Psoas muscle (tissue), 8 donors: ENCODE results near the gene HES2. TPM values are rescaled to one million over a fixed set of nuclear protein-coding genes. Genes with fewer than 3 reads are reported as not detected.

Experiments
- ATAC-seq, 4 donors: fragments of 200-7000 bp; cut with Tn5 transposase; one replicate each; pipeline ENCODE4 v1.9.1; 2020; ENCODE audit warnings: moderate library complexity in 3 of 4, mild to moderate bottlenecking in 2 of 4
- DNase-seq, 2 donors: peaks; one replicate each; pipeline ENCODE4 v3.0.0-alpha.2; 2020
- H3K27ac ChIP-seq: fragments of 200-600 bp; one replicate; pipeline ENCODE4 v1.8.0; 2022
- H3K27me3 ChIP-seq, 3 donors: fragments of 200-600 bp in 1 of 3; one replicate each; pipeline versions ENCODE4 v1.6.1 to v1.8.0; 2013 to 2022; ENCODE audit warnings: low read length in 2 of 3, mild to moderate bottlenecking in 2 of 3, moderate library complexity in 1 of 3; ENCODE audit not compliant: insufficient read depth in 3 of 3
- H3K36me3 ChIP-seq, 2 donors: fragments of 200-600 bp in 1 of 2; one replicate each; pipeline versions ENCODE4 v1.6.1 to v1.8.0; 2013 to 2022; ENCODE audit warnings: low read depth in 1 of 2, mild to moderate bottlenecking in 1 of 2, moderate library complexity in 1 of 2; ENCODE audit not compliant: insufficient read depth in 1 of 2
- H3K4me1 ChIP-seq: fragments of 200-600 bp; one replicate; pipeline ENCODE4 v1.8.0; 2022
- H3K4me3 ChIP-seq: fragments of 200-600 bp; one replicate; pipeline ENCODE4 v1.8.0; 2022; ENCODE audit warnings: mild to moderate bottlenecking
- H3K9me3 ChIP-seq: fragments of 200-600 bp; one replicate; pipeline ENCODE4 v1.8.0; 2022
- CTCF ChIP-seq: fragments of 200-600 bp; IDR thresholded peaks from one replicate; pipeline ENCODE4 v1.8.0; 2022; ENCODE audit warnings: antibody characterized with exemption
- WGBS, 3 donors: extraction: QIAGEN DNeasy Blood & Tissue Kit; methylation state at CpG; one replicate each; pipeline versions ENCODE4 v1.1.6 to v1.1.7; 2013; 5-methylcytosine and 5-hydroxymethylcytosine counted together
- intact Hi-C, 2 donors: fragments of 100-400 bp; cut with DNase I; formaldehyde crosslinking; loops; one replicate each; pipeline versions ENCODE4 v1.11.0 to v1.14.2; 2022
- polyA plus RNA-seq, 3 donors: library from polyadenylated mRNA; stranded (reverse); fragments of 200-250 nt; gene quantifications; one replicate each; pipeline ENCODE4 v1.2.3, GENCODE V29; 2013
- total RNA-seq, 4 donors: library from RNA; stranded (reverse); fragmentation: NEBNext Ultra II Directional in 2 of 4; extraction: Animal tissue kit (Norgen Biotek cat#: 25700) in 2 of 4; gene quantifications; one replicate each; pipeline versions ENCODE4 v1.2.1 to v1.2.4, GENCODE V29; 2021 to 2023
- donor health status: healthy with polysubstance abuse.
- donor health status: DM: no; HTN: no; CAD: no; lungs with moderate emphysema.
- donor health status: Bipolar disorder and iron deficiency.
- donor health status: healthy.
- donor health status: DM: yes; HTN: yes; CAD: no.
- donor health status: DM: no; HTN: no; CAD: no.
- donor health status: DM: no; HTN: no; CAD: no.
- donor health status: DM: yes; HTN: yes; CAD: no.

The HES2 gene
- total and polyA plus RNA-seq, 7 donors, result 0.06 to 0.13 TPM; not detected in 5

DNA sequence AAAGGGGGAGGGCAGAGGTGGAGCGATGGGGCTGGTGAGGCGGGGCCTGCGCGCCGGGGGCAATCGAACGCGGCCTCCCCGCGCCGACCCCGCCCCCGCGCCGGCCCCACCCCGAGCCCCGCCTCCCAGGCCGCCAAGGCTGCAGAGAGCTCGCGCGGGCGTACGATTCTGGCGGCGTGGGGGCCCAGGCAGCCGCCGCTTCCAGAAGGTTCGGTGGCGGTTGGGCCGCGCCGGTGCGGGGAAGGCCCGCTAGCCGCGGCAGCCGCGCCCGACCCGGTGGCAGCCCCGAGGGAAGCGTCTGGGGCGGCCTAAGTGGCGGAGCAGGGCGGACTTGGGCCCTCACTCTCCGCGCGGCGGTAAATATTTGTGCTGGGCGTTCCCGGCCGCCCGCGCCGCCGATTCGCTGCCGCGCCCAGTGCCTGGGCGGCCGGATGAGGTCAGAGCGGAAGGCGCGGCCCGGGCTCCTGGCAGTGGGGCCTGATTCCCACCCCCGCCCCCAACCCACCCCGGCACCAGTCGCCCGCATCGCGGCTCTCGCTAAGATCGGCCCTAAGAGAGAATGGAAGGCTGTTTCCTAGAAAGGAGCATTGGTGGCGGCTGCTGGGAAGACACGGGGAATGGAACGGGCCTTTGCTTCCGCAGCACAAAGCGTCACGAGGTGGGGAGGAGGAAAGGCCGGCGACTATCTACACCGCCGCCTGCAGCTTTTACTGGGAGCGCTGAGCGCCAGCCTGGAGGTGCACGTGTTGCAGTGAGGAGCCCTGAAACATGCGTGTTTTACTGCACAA is 26.1 kb downstream of the HES2 start, which contains the start of gene ACOT7:
Gene ACOT7, minus strand, starts transcription at position 368 of the 788 bp plus-strand sequence. CDS start 368 bp downstream, outside the sequence.
- intact Hi-C loops, result no loop called here
- WGBS, 3 donors, result 0 to 1% (median 0%) methylated on average over 66 to 87 of the region's 87 CpGs
- no peaks in the 10 kb centered on the region for H3K9me3 ChIP-seq

DNA sequence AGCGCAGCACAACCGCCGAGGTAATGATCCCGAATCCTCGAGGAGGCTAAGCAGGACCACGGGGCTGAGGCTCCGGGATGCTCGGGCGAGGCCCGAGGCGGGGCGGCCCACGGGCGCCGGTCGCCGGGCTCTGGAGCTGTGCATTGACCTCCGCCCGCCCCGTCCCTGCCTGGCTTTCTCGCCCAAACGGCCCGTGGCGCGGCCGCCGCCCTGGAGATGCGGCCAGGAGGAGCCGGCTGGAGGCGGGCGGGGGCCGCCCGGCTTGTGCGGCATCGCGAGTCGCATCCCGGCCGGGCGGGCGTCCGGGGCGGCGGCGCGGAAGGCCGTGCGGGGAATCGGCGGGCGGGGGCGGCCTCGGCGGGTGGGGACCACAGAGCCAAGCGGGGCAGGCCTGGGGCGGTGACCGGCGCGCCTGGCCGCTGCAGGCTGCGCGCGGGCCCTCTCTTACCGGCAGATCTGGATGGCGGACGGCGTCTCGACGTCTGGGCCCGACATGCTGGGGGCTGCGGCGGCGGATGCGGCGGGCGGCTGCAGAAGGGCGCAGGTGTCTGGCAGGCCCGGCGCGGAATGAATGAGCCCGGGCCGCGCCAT is 26.8 kb downstream of the HES2 start:
- peaks cover 12% of the 10 kb centered on the region for H3K4me1 ChIP-seq
- peak in 1 of 4 donors; percentile 17 for ATAC-seq
- intact Hi-C loops, result no loop called here

More for the DNA sequence above, 26.1 kb downstream of the HES2 start, which contains the start of gene ACOT7:
- Histone ChIP-seq H3K27me3 (no peaks in the 10 kb centered on the region), H3K36me3 (no peaks in the 10 kb centered on the region), H3K27ac (peak within 1 kb of the TSS; percentile 97), H3K4me3 (peak within 1 kb of the TSS; percentile 79), H3K4me1 (peaks cover 12% of the 10 kb centered on the region)
- peak; percentile 97 to 99 (median 97) for ATAC-seq
- DNase-seq, result peak; percentile 91 to 94
- TF ChIP-seq CTCF, result no peak

DNA sequence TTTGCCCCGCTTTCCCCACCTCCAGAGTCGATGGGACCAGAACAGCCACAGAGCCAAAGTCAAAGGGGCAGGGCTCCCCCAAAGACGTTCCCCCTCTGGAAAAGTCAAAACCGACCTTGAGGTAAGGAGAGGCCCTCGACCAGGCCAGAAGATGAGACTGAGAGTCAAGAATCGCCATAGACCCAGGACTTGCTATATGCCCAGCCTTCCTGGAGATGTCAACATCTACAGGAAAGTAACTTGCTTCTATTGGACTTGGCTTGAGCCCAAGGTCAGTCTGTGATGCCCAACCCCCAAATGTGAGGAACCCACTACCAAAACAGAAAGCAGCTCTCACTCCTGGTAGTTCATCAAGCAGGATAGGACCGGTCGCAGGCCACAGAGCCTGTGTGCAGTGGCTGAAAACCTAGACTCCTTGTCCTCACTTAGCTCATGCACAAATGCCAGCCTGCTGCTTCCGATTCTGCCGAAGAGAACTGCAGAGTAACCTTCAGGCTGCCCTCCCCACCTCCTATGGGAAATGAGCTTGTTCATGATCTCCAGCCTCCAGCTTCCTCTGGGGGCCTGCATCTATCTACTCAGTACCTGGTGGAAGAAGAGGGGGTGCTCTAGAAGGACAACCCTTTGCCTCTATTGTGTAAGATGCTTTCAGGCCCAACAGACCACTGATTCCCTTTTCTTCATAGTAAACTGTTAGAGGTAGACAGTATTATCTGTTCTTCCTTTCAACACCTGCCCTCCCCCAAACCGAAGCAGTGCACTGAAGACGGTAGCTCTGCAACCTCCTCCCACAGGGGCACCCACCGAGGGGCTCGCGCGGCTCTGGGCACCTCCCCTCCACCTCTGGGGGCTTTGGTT is 27.5 kb downstream of the HES2 start:
- Histone ChIP-seq H3K36me3 (no peaks in the 10 kb centered on the region), H3K27me3 (no peaks in the 10 kb centered on the region), H3K27ac (peak overlapping the region; percentile 97), H3K9me3 (no peaks in the 10 kb centered on the region), H3K4me3 (peak overlapping the region; percentile 79), H3K4me1 (peaks cover 12% of the 10 kb centered on the region)
- intact Hi-C loops, result no loop called here
- WGBS, 3 donors, result 47 to 50% (median 48%) methylated on average over 16 of the region's 16 CpGs
- TF ChIP-seq CTCF, result no peak
- no peak for ATAC-seq
- DNase-seq, result no peak

More for the DNA sequence above, 26.8 kb downstream of the HES2 start:
- peak overlapping the region; percentile 79 for H3K4me3 ChIP-seq
- no peaks in the 10 kb centered on the region for H3K27me3 ChIP-seq
- DNase-seq, result no peak
- no peaks in the 10 kb centered on the region for H3K36me3 ChIP-seq
- H3K27ac ChIP-seq, result peak overlapping the region; percentile 97
- 1 to 2% (median 2%) methylated on average over 48 to 83 of the region's 83 CpGs for WGBS, 3 donors
- no peak for TF ChIP-seq CTCF
- no peaks in the 10 kb centered on the region for H3K9me3 ChIP-seq

DNA sequence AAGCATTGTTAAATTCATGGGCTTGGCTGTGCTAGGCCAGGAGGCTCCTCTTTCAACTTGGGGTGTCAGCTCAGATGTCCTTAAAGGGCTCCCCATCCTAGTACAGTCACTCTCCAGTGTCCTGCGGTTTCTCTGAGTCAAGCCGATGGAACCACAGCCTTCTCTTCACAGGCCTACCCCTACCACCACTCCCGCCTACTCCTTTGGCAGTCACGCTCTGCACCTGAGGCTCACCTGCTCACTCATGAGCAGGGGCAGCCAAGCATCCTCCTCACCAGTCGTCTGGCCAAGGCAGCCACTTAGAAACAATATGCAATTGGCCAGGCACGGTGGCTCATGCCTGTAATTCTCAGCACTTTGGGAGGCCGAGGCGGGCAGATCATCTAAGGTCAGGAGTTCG is 29.7 kb downstream of the HES2 start:
- Histone ChIP-seq H3K4me3 (no peak overlapping the region), H3K4me1 (peaks cover 12% of the 10 kb centered on the region), H3K27me3 (no peaks in the 10 kb centered on the region), H3K36me3 (no peaks in the 10 kb centered on the region), H3K9me3 (no peaks in the 10 kb centered on the region), H3K27ac (no peak overlapping the region)
- intact Hi-C loops, result no loop called here
- no peak for TF ChIP-seq CTCF
- WGBS, 3 donors, result 90 to 92% (median 92%) methylated on average over 9 of the region's 9 CpGs
- ATAC-seq (no peak), DNase-seq (no peak)
